H1 (cell line): ENCODE results near the gene GLB1L3. TPM values are rescaled to one million over a fixed set of nuclear protein-coding genes. Genes with fewer than 3 reads are reported as not detected.

ENCODE experiments used
- CTCF ChIA-PET: fragments of 300-600 bp; sonication (Branson Sonifier 250); formaldehyde crosslinking; loops from one replicate; lab custom pipeline; 2021; ENCODE audit not compliant: partially characterized antibody; lab: Charles Lee
- POLR2A ChIA-PET: fragments of 300-600 bp; sonication (Branson Sonifier 250); formaldehyde crosslinking; loops from one replicate; lab custom pipeline; 2021; ENCODE audit warnings: inconsistent platforms; ENCODE audit not compliant: partially characterized antibody; lab: Charles Lee
- DNase-seq, 2 experiments: peaks; one replicate each; pipeline versions ENCODE4 v3.0.0 to v3.0.0-alpha.2; 2010 to 2022; ENCODE audit warnings: low spot score in 2 of 2, low read depth in 1 of 2, mixed read lengths in 1 of 2
- FAIRE-seq: peaks from 2 replicates; lab custom pipeline; 2011; peaks lifted over from hg19 to GRCh38; lab: Jason Lieb, UNC
- H2AFZ ChIP-seq: 2 replicates; pipeline ENCODE4 v1.8.1; 2012; ENCODE audit warnings: low read length, inconsistent platforms
- H2AK5ac ChIP-seq: 2 replicates; pipeline ENCODE4 v1.6.1; 2013; ENCODE audit warnings: low read depth, low read length
- H2BK120ac ChIP-seq: replicated peaks from 2 replicates; pipeline ENCODE3; 2013; ENCODE audit warnings: low read depth, low read length, inconsistent platforms
- H2BK12ac ChIP-seq: 2 replicates; pipeline ENCODE4 v1.6.1; 2013; ENCODE audit warnings: low read depth, low read length
- H2BK15ac ChIP-seq: 2 replicates; pipeline ENCODE4 v1.6.1; 2013; ENCODE audit warnings: low read length
- H2BK20ac ChIP-seq: 2 replicates; pipeline ENCODE4 v1.6.1; 2013; ENCODE audit warnings: low read length
- H2BK5ac ChIP-seq: 2 replicates; pipeline ENCODE4 v1.6.1; 2013; ENCODE audit warnings: low read depth, low read length
- H3K14ac ChIP-seq: 2 replicates; pipeline ENCODE4 v1.6.1; 2013; ENCODE audit warnings: inconsistent platforms; ENCODE audit not compliant: insufficient read length
- H3K18ac ChIP-seq: 2 replicates; pipeline ENCODE4 v1.6.1; 2013; ENCODE audit warnings: low read length; ENCODE audit errors: extremely low read depth
- H3K23ac ChIP-seq: 2 replicates; pipeline ENCODE4 v1.6.1; 2013; ENCODE audit warnings: inconsistent platforms; ENCODE audit not compliant: insufficient read length
- H3K23me2 ChIP-seq: 2 replicates; pipeline ENCODE4 v1.6.1; 2013; ENCODE audit warnings: low read depth, low read length
- H3K27ac ChIP-seq: 2 replicates; pipeline ENCODE4 v1.6.1; 2011; ENCODE audit warnings: low read depth, low read length, inconsistent platforms
- H3K27me3 ChIP-seq, 4 experiments: replicated peaks in 1 of 4; 1 replicate in 1 of 4; 2 replicates in 3 of 4; pipeline versions ENCODE4 v1.6.1 to v1.8.1; 2011 to 2013; ENCODE audit warnings: low read length in 3 of 4, mild to moderate bottlenecking in 3 of 4, inconsistent platforms in 2 of 4, mixed read lengths in 2 of 4, moderate library complexity in 1 of 4; ENCODE audit not compliant: control insufficient read depth in 3 of 4, insufficient read depth in 3 of 4; ENCODE audit errors: extremely low read depth in 1 of 4
- H3K36me3 ChIP-seq, 4 experiments: 2 replicates each; pipeline versions ENCODE4 v1.6.1 to v1.8.1; 2011 to 2013; ENCODE audit warnings: mild to moderate bottlenecking in 4 of 4, low read length in 3 of 4, moderate library complexity in 2 of 4, control low read depth in 1 of 4, inconsistent platforms in 1 of 4; ENCODE audit not compliant: insufficient read depth in 4 of 4, control insufficient read depth in 2 of 4
- H3K4ac ChIP-seq: replicated peaks from 2 replicates; pipeline ENCODE3; 2013; ENCODE audit warnings: low read length, low read depth, mixed read lengths, inconsistent platforms; ENCODE audit not compliant: insufficient read length
- H3K4me1 ChIP-seq, 4 experiments: replicated peaks in 1 of 4; 1 replicate in 1 of 4; 2 replicates in 3 of 4; pipeline versions ENCODE4 v1.6.1 to v1.8.1; 2011 to 2013; ENCODE audit warnings: low read length in 3 of 4, inconsistent platforms in 2 of 4, mixed read lengths in 1 of 4; ENCODE audit not compliant: insufficient read depth in 4 of 4, control insufficient read depth in 3 of 4
- H3K4me2 ChIP-seq, 2 experiments: 2 replicates each; pipeline versions ENCODE4 v1.6.1 to v1.8.1; 2011 to 2013; ENCODE audit warnings: low read depth in 2 of 2, low read length in 2 of 2, control low read depth in 1 of 2, inconsistent platforms in 1 of 2, mild to moderate bottlenecking in 1 of 2; ENCODE audit not compliant: insufficient read depth in 1 of 2
- H3K4me3 ChIP-seq, 4 experiments: fragments of 200-600, 300-600 bp in 1 of 4; sonication (generic), shearing (Covaris generic), sonication (Bioruptor Twin) in 1 of 4; 2 replicates each; pipeline versions ENCODE4 v1.5.1 to v1.8.1; 2011 to 2016; ENCODE audit warnings: low read length in 4 of 4, low read depth in 3 of 4, control low read depth in 2 of 4, inconsistent platforms in 2 of 4, mild to moderate bottlenecking in 2 of 4, mixed read lengths in 1 of 4, moderate library complexity in 1 of 4; ENCODE audit not compliant: insufficient read depth in 2 of 4; ENCODE audit errors: extremely low read depth in 1 of 4
- H3K56ac ChIP-seq: replicated peaks from 2 replicates; pipeline ENCODE3; 2013; ENCODE audit warnings: low read depth, mild to moderate bottlenecking, mixed read lengths, low read length, inconsistent platforms; ENCODE audit not compliant: insufficient read length
- H3K79me1 ChIP-seq: 2 replicates; pipeline ENCODE4 v1.6.1; 2013; ENCODE audit warnings: low read depth, low read length, control low read depth
- H3K79me2 ChIP-seq, 2 experiments: 2 replicates each; pipeline versions ENCODE4 v1.6.1 to v1.8.1; 2012 to 2013; ENCODE audit warnings: low read length in 2 of 2, mild to moderate bottlenecking in 2 of 2, inconsistent platforms in 1 of 2; ENCODE audit not compliant: insufficient read depth in 2 of 2, control insufficient read depth in 1 of 2
- H3K9ac ChIP-seq, 4 experiments: replicated peaks in 1 of 4; 1 replicate in 1 of 4; 2 replicates in 3 of 4; pipeline versions ENCODE4 v1.6.1 to v1.8.1; 2011 to 2013; ENCODE audit warnings: low read depth in 3 of 4, low read length in 3 of 4, control low read depth in 2 of 4, mild to moderate bottlenecking in 2 of 4, moderate library complexity in 2 of 4, inconsistent platforms in 1 of 4; ENCODE audit errors: extremely low read depth in 1 of 4
- H3K9me3 ChIP-seq, 2 experiments: 2 replicates each; pipeline versions ENCODE4 v1.6.1 to v1.8.1; 2012 to 2013; ENCODE audit warnings: mild to moderate bottlenecking in 2 of 2, moderate library complexity in 2 of 2, control low read depth in 1 of 2, inconsistent platforms in 1 of 2, low read depth in 1 of 2, low read length in 1 of 2, mixed read lengths in 1 of 2; ENCODE audit not compliant: insufficient read depth in 2 of 2
- H4K20me1 ChIP-seq, 2 experiments: replicated peaks in 1 of 2; 2 replicates each; pipeline versions ENCODE3 to v1.8.1; 2011 to 2013; ENCODE audit warnings: inconsistent platforms in 2 of 2, low read length in 2 of 2, mild to moderate bottlenecking in 1 of 2; ENCODE audit not compliant: insufficient read depth in 2 of 2, control insufficient read depth in 1 of 2
- H4K5ac ChIP-seq: 2 replicates; pipeline ENCODE4 v1.6.1; 2013; ENCODE audit warnings: low read length, low read depth, mixed read lengths, inconsistent platforms; ENCODE audit not compliant: insufficient read length
- H4K8ac ChIP-seq: 2 replicates; pipeline ENCODE4 v1.8.0; 2013; ENCODE audit warnings: mild to moderate bottlenecking, moderate library complexity, low read length, inconsistent platforms; ENCODE audit not compliant: insufficient read depth; ENCODE audit errors: extremely low read depth
- H4K91ac ChIP-seq: replicated peaks from 2 replicates; pipeline ENCODE3; 2013; ENCODE audit warnings: low read length, mixed read lengths, inconsistent platforms; ENCODE audit not compliant: insufficient read length
- ASH2L ChIP-seq: fragments of 200-600, 300-600 bp; sonication (generic); IDR thresholded peaks from one replicate; pipeline ENCODE4 v1.7.1; 2017; ENCODE audit warnings: low read length
- BRCA1 ChIP-seq: IDR thresholded peaks from 2 replicates; pipeline ENCODE4 v1.6.1; 2012; ENCODE audit warnings: low read depth, low read length, improper control_type of control experiment
- TCF12 ChIP-seq: IDR thresholded peaks from 2 replicates; pipeline ENCODE4 v1.6.1; 2011; ENCODE audit warnings: low read depth, mild to moderate bottlenecking, low read length
- WGBS, 2 experiments: shearing (Covaris generic) in 1 of 2; methylation state at CpG; one replicate each; pipeline versions ENCODE4 v1.1.6 to v1.1.7; 2013 to 2015; ENCODE audit warnings: low lambda C conversion rate in 2 of 2, mixed read lengths in 2 of 2, inconsistent platforms in 1 of 2, low coverage in 1 of 2, missing lambda C conversion rate in 1 of 2; ENCODE audit not compliant: insufficient replicate concordance in 2 of 2, insufficient coverage in 1 of 2, insufficient read length in 1 of 2; ENCODE audit errors: extremely low coverage in 1 of 2, missing lambda C conversion rate in 1 of 2; 5-methylcytosine and 5-hydroxymethylcytosine counted together
- polyA plus RNA-seq, 7 experiments: library from polyadenylated mRNA; depleted of rRNA in 3 of 7; stranded (reverse) in 5 of 7; unstranded in 2 of 7; fragments of >200 nt in 5 of 7; fragments of 200-250 nt in 2 of 7; gene quantifications; 1 replicate in 5 of 7; 2 replicates in 1 of 7; 4 replicates in 1 of 7; pipeline versions ENCODE4 v1.2.1 to v1.2.3, GENCODE V29; 2011 to 2013; ENCODE audit warnings: missing spikeins in 2 of 7, mixed read lengths in 2 of 7
- total RNA-seq: library from RNA; stranded (reverse); fragmentation: NEBNext Ultra II Directional; extraction: Animal tissue kit (Norgen Biotek cat#: 25700); gene quantifications from 2 replicates; pipeline ENCODE4 v1.2.1, GENCODE V29; 2021

The GLB1L3 gene
- total and polyA plus RNA-seq, 2 of the 8 experiments (the other 6 are each of a cell fraction or from before 2014, with no cell fraction given): 14.9 to 33.2 TPM

DNA sequence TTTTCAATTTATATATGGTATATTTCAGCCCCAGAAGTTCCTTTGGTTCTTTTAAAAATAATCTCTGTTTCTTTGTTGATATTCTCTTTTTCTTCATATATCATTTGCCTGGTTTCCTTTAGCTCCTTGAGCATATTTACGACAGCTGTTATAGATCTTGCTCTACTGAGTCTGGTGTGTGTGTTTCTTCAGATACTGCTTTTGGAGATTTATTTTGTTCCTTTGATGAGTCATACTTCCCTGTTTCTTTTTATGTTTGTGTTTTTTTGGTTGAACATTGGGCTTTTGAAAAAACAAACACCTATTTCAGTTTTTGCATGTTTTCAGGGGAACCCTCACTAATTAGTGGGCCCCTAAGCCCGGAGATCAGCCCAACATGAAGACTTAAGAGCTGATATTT, 79.0 kb downstream of the GLB1L3 start:
- DNase-seq (no peak), FAIRE-seq (no peak)
- Histone ChIP-seq H2BK20ac (no peak overlapping the region), H3K79me2 (no peaks in the 10 kb centered on the region), H3K79me1 (no peaks in the 10 kb centered on the region), H3K4ac (no peak overlapping the region), H3K4me1 (no peaks in the 10 kb centered on the region), H2BK5ac (no peak overlapping the region), H3K4me3 (no peak overlapping the region), H4K91ac (no peak overlapping the region), H3K18ac (no peak overlapping the region), H4K8ac (no peak overlapping the region), H2AFZ (no peak overlapping the region), H4K5ac (no peak overlapping the region), H2AK5ac (no peak overlapping the region), H3K14ac (no peak overlapping the region), H2BK12ac (no peak overlapping the region), H3K56ac (no peak overlapping the region), H3K27me3 (peaks cover 0 to 12% (median 4%) of the 10 kb centered on the region in 4 experiments; a peak in 6 of 7 replicates), H4K20me1 (no peaks in the 10 kb centered on the region), H3K9ac (no peak overlapping the region), H3K4me2 (no peak overlapping the region), H3K23me2 (no peaks in the 10 kb centered on the region), H2BK15ac (no peak overlapping the region), H3K9me3 (no peaks in the 10 kb centered on the region), H2BK120ac (no peak overlapping the region), H3K27ac (no peak overlapping the region), H3K36me3 (no peaks in the 10 kb centered on the region), H3K23ac (no peak overlapping the region)
- POLR2A ChIA-PET: interaction anchor here (1.4 kb wide), 1 partner anchor 18 kb away, joined by 3 read pairs; no protein-coding TSS in a partner anchor
- WGBS, 2 experiments: 91% methylated on average over 2 of the region's 2 CpGs; no CpG with 5 or more reads in 1 of the 2 experiments
- CTCF ChIA-PET: interaction anchor here (1.0 kb wide), 1 partner anchor 12 kb away, joined by 4 read pairs; no protein-coding TSS in a partner anchor
- TF ChIP-seq ASH2L (no peak), TCF12 (no peak), BRCA1 (no peak)
